GM19397 (cell line): ENCODE measurements around the gene PPP1CB.

ENCODE experiments used
- ATAC-seq: cut with Tn5 transposase; IDR thresholded peaks from one replicate; pipeline ENCODE4 v1.9.1; 2021; ENCODE audit warnings: mild to moderate bottlenecking, moderate library complexity; ENCODE audit not compliant: unreplicated experiment

The PPP1CB gene

GRCh38 chr2:28842042-28842441, 90.4 kb downstream of the PPP1CB start:
- ATAC-seq: no peak
